Endothelial cell of umbilical vein (primary cell): ENCODE measurements around the gene CELF5.

Experiments used
- EZH2 ChIP-seq: IDR thresholded peaks from 2 replicates; pipeline ENCODE4 v1.6.1; 2012; ENCODE audit warnings: borderline replicate concordance, low read depth, mild to moderate bottlenecking, moderate library complexity, low read length, inconsistent platforms; ENCODE audit not compliant: severe bottlenecking
- GATA2 ChIP-seq: IDR thresholded peaks from 2 replicates; pipeline ENCODE4 v1.7.0; 2011; ENCODE audit warnings: low read depth, mild to moderate bottlenecking, moderate library complexity, mixed read lengths, low read length; ENCODE audit not compliant: insufficient read length, insufficient read depth
- JUN ChIP-seq: IDR thresholded peaks from 2 replicates; pipeline ENCODE4 v1.6.1; 2011; ENCODE audit warnings: borderline replicate concordance, low read depth; ENCODE audit not compliant: insufficient read length, insufficient read depth
- POLR2A ChIP-seq: IDR thresholded peaks from 2 replicates; pipeline ENCODE4 v1.6.1; 2012; ENCODE audit warnings: low read depth, mild to moderate bottlenecking, control low read depth, low read length
- POLR2AphosphoS5 ChIP-seq: IDR thresholded peaks from 2 replicates; pipeline ENCODE4 v1.6.1; 2012; ENCODE audit warnings: low read depth, mild to moderate bottlenecking, control low read depth, low read length, moderate library complexity; ENCODE audit not compliant: insufficient read depth
- TF ChIP-seq, protein P1 (sequence below): IDR thresholded peaks from 2 replicates; pipeline ENCODE4 v1.6.1; 2011; ENCODE audit not compliant: insufficient read depth, insufficient read length
- TF ChIP-seq, protein P2 (sequence below), 2 donors: IDR thresholded peaks; 1 replicate in 1 of 2; 2 replicates in 1 of 2; pipeline ENCODE4 v1.5.1; 2011; ENCODE audit warnings: low read length in 2 of 2, mild to moderate bottlenecking in 2 of 2, moderate library complexity in 2 of 2, control low read depth in 1 of 2, inconsistent platforms in 1 of 2, low read depth in 1 of 2; ENCODE audit not compliant: insufficient read depth in 1 of 2; ENCODE audit errors: extremely low read depth in 1 of 2

DNA sequence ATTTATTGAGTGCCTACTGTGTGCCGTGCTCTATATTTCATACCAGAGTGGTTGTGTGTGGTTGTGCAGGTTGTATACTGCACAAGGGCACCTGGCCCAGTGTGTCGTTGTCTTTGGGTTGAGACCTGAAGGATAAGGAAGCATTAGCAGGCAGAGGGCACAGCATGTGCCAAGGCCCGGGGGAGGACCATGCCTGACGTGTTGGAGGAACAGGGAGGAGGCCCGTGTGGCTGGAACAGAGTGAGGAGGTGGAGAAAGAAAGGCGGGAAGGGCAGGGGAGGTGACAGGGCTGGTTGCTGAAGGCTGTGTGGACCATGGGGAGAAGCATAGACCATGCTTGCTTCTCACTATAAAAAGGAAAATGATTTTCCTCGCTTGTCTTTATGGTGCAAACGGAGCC is 26.8 kb downstream of the CELF5 start:
- TF ChIP-seq POLR2AphosphoS5, result no peak
- TF ChIP-seq, protein P1, sequence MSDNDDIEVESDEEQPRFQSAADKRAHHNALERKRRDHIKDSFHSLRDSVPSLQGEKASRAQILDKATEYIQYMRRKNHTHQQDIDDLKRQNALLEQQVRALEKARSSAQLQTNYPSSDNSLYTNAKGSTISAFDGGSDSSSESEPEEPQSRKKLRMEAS, result no peak
- TF ChIP-seq, protein P2, sequence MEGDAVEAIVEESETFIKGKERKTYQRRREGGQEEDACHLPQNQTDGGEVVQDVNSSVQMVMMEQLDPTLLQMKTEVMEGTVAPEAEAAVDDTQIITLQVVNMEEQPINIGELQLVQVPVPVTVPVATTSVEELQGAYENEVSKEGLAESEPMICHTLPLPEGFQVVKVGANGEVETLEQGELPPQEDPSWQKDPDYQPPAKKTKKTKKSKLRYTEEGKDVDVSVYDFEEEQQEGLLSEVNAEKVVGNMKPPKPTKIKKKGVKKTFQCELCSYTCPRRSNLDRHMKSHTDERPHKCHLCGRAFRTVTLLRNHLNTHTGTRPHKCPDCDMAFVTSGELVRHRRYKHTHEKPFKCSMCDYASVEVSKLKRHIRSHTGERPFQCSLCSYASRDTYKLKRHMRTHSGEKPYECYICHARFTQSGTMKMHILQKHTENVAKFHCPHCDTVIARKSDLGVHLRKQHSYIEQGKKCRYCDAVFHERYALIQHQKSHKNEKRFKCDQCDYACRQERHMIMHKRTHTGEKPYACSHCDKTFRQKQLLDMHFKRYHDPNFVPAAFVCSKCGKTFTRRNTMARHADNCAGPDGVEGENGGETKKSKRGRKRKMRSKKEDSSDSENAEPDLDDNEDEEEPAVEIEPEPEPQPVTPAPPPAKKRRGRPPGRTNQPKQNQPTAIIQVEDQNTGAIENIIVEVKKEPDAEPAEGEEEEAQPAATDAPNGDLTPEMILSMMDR (IDR thresholded peaks at IDR 0.05; ENCODE audit: extremely low read depth in 1 of 2, insufficient read depth in 1 of 2, low read depth in 1 of 2, low read length in 2 of 2), result no peak
- no peak for TF ChIP-seq POLR2A
- TF ChIP-seq EZH2, result no peak
- TF ChIP-seq JUN, result no peak
- TF ChIP-seq GATA2, result no peak
